Measurements from ENCODE around the gene RELCH. TPM values are rescaled to one million over a fixed set of nuclear protein-coding genes. Genes with fewer than 3 reads are reported as not detected.

The RELCH gene
- total RNA-seq, 1 experiment from 2014 or later = 18.3 TPM

GRCh38 chr18:62323483-62324180 is 136.6 kb downstream of the RELCH start:
- no peak for DNase-seq (ENCODE audit: low read depth)

GRCh38 chr18:62324181-62324828 is 137.2 kb downstream of the RELCH start:
- DNase-seq (ENCODE audit: low read depth) = no peak

GRCh38 chr18:62324917-62325805 is 138.1 kb downstream of the RELCH start, which contains the start of gene TNFRSF11A:
TSS of gene TNFRSF11A (plus strand) at chr18:62325310. CDS start at chr18:62325353, 43 bp downstream.
- DNase-seq (ENCODE audit: low read depth) = peak; percentile 29

GRCh38 chr18:62325806-62326645 is 139.0 kb downstream of the RELCH start:
- no peak for DNase-seq (ENCODE audit: low read depth)

- DNase-seq (ENCODE audit: low read depth) = no peak
These were observed 139.7 kb downstream of the RELCH start for GRCh38 chr18:62326646-62327348.

GRCh38 chr18:62327977-62328376 is 140.9 kb downstream of the RELCH start:
- no peak for DNase-seq (ENCODE audit: low read depth)

GRCh38 chr18:62328586-62329525 is 141.8 kb downstream of the RELCH start:
- no peak for DNase-seq (ENCODE audit: low read depth)

GRCh38 chr18:62329691-62330454 is 142.8 kb downstream of the RELCH start:
- DNase-seq (ENCODE audit: low read depth) = peak; percentile 89

GRCh38 chr18:62330650-62331049 is 143.6 kb downstream of the RELCH start:
- DNase-seq (ENCODE audit: low read depth) = no peak

GRCh38 chr18:62331581-62332356 is 144.7 kb downstream of the RELCH start:
- no peak for DNase-seq (ENCODE audit: low read depth)

- DNase-seq (ENCODE audit: low read depth) = no peak
These were observed 145.4 kb downstream of the RELCH start for GRCh38 chr18:62332431-62332830.

GRCh38 chr18:62332964-62333695 is 146.1 kb downstream of the RELCH start:
- DNase-seq (ENCODE audit: low read depth) = no peak

GRCh38 chr18:62334120-62334519 is 147.1 kb downstream of the RELCH start:
- peak; percentile 95 for DNase-seq (ENCODE audit: low read depth)

- DNase-seq (ENCODE audit: low read depth) = no peak
These were observed 148.4 kb downstream of the RELCH start for GRCh38 chr18:62335494-62335893.

GRCh38 chr18:62336618-62337017 is 149.6 kb downstream of the RELCH start:
- DNase-seq (ENCODE audit: low read depth) = no peak

GRCh38 chr18:62337336-62337735 is 150.3 kb downstream of the RELCH start:
- DNase-seq (ENCODE audit: low read depth) = no peak
